ENCODE data around the gene EXOC6B. TPM values are rescaled to one million over a fixed set of nuclear protein-coding genes. Genes with fewer than 3 reads are reported as not detected.

Gene EXOC6B
- total and polyA plus RNA-seq, 4 donors = 5.8 to 45.9 (median 26.2) TPM

GRCh38 chr2:72395096-72395495 lies 430.7 kb downstream of the EXOC6B start:
- 89 to 97% methylated on average over 1 of the region's 1 CpG for WGBS, 2 donors
- no peak for DNase-seq
- ATAC-seq (ENCODE audit: low FRiP score) = no peak

GRCh38 chr2:72394541-72395070 lies 431.2 kb downstream of the EXOC6B start:
- no peak for DNase-seq
- Histone ChIP-seq H3K36me3 (ENCODE audit: control insufficient read depth in 1 of 2, insufficient read depth in 2 of 2, low read length in 1 of 2) (no peaks in the 10 kb centered on the region), H3K4me3 (ENCODE audit: low read length in 2 of 2) (no peak overlapping the region), H3K27ac (ENCODE audit: low read depth in 1 of 2, low read length in 2 of 2) (no peak overlapping the region), H3K4me1 (ENCODE audit: control insufficient read depth in 1 of 2, insufficient read depth in 2 of 2, low read length in 2 of 2) (no peaks in the 10 kb centered on the region), H3K9me3 (ENCODE audit: control insufficient read depth, low read length) (no peaks in the 10 kb centered on the region), H3K27me3 (ENCODE audit: control insufficient read depth in 1 of 2, insufficient read depth in 2 of 2, low read length in 1 of 2) (no peaks in the 10 kb centered on the region)
- intact Hi-C loops (cut with DNase I) = no loop called here
- ATAC-seq (ENCODE audit: low FRiP score) = no peak

More at GRCh38 chr2:72395096-72395495, 430.7 kb downstream of the EXOC6B start:
- Histone ChIP-seq H3K4me3 (ENCODE audit: low read length in 2 of 2) (no peak overlapping the region), H3K27me3 (ENCODE audit: control insufficient read depth in 1 of 2, insufficient read depth in 2 of 2, low read length in 1 of 2) (no peaks in the 10 kb centered on the region), H3K9me3 (ENCODE audit: control insufficient read depth, low read length) (no peaks in the 10 kb centered on the region), H3K36me3 (ENCODE audit: control insufficient read depth in 1 of 2, insufficient read depth in 2 of 2, low read length in 1 of 2) (no peaks in the 10 kb centered on the region), H3K4me1 (ENCODE audit: control insufficient read depth in 1 of 2, insufficient read depth in 2 of 2, low read length in 2 of 2) (no peaks in the 10 kb centered on the region), H3K27ac (ENCODE audit: low read depth in 1 of 2, low read length in 2 of 2) (no peak overlapping the region)
- intact Hi-C loops (cut with DNase I) = no loop called here

GRCh38 chr2:72389447-72389846 lies 436.4 kb downstream of the EXOC6B start:
- WGBS, 2 donors = 92 to 99% methylated on average over 2 of the region's 2 CpGs
- no peaks in the 10 kb centered on the region for H3K4me1 ChIP-seq (ENCODE audit: control insufficient read depth in 1 of 2, insufficient read depth in 2 of 2, low read length in 2 of 2)
- no peak overlapping the region for H3K4me3 ChIP-seq (ENCODE audit: low read length in 2 of 2)
- intact Hi-C loops (cut with DNase I) = no loop called here
- ATAC-seq (ENCODE audit: low FRiP score) (no peak), DNase-seq (no peak)
- no peaks in the 10 kb centered on the region for H3K36me3 ChIP-seq (ENCODE audit: control insufficient read depth in 1 of 2, insufficient read depth in 2 of 2, low read length in 1 of 2)
- H3K27me3 ChIP-seq (ENCODE audit: control insufficient read depth in 1 of 2, insufficient read depth in 2 of 2, low read length in 1 of 2) = no peaks in the 10 kb centered on the region
- H3K9me3 ChIP-seq (ENCODE audit: control insufficient read depth, low read length) = peaks cover 3% of the 10 kb centered on the region
- H3K27ac ChIP-seq (ENCODE audit: low read depth in 1 of 2, low read length in 2 of 2) = no peak overlapping the region

- 95 to 97% methylated on average over 1 of the region's 1 CpG for WGBS, 2 donors
- no peak overlapping the region for H3K27ac ChIP-seq (ENCODE audit: low read depth in 1 of 2, low read length in 2 of 2)
- no peaks in the 10 kb centered on the region for H3K4me1 ChIP-seq (ENCODE audit: control insufficient read depth in 1 of 2, insufficient read depth in 2 of 2, low read length in 2 of 2)
- peaks cover 3% of the 10 kb centered on the region for H3K9me3 ChIP-seq (ENCODE audit: control insufficient read depth, low read length)
- DNase-seq (no peak), ATAC-seq (ENCODE audit: low FRiP score) (no peak)
- H3K4me3 ChIP-seq (ENCODE audit: low read length in 2 of 2) = no peak overlapping the region
- no peaks in the 10 kb centered on the region for H3K27me3 ChIP-seq (ENCODE audit: control insufficient read depth in 1 of 2, insufficient read depth in 2 of 2, low read length in 1 of 2)
- H3K36me3 ChIP-seq (ENCODE audit: control insufficient read depth in 1 of 2, insufficient read depth in 2 of 2, low read length in 1 of 2) = no peaks in the 10 kb centered on the region
- intact Hi-C loops (cut with DNase I) = no loop called here
Observed at GRCh38 chr2:72388263-72388662, 437.6 kb downstream of the EXOC6B start.

- Histone ChIP-seq H3K4me3 (ENCODE audit: low read length in 2 of 2) (no peak overlapping the region), H3K4me1 (ENCODE audit: control insufficient read depth in 1 of 2, insufficient read depth in 2 of 2, low read length in 2 of 2) (no peaks in the 10 kb centered on the region), H3K27me3 (ENCODE audit: control insufficient read depth in 1 of 2, insufficient read depth in 2 of 2, low read length in 1 of 2) (no peaks in the 10 kb centered on the region), H3K27ac (ENCODE audit: low read depth in 1 of 2, low read length in 2 of 2) (no peak overlapping the region), H3K9me3 (ENCODE audit: control insufficient read depth, low read length) (peaks cover 3% of the 10 kb centered on the region), H3K36me3 (ENCODE audit: control insufficient read depth in 1 of 2, insufficient read depth in 2 of 2, low read length in 1 of 2) (no peaks in the 10 kb centered on the region)
- intact Hi-C loops (cut with DNase I) = no loop called here
- DNase-seq = no peak
- 91 to 100% methylated on average over 1 of the region's 1 CpG for WGBS, 2 donors
- ATAC-seq (ENCODE audit: low FRiP score) = no peak
Observed at GRCh38 chr2:72386288-72386687, 439.5 kb downstream of the EXOC6B start.

GRCh38 chr2:72378753-72379348 lies 447.0 kb downstream of the EXOC6B start:
- H3K4me1 ChIP-seq (ENCODE audit: control insufficient read depth in 1 of 2, insufficient read depth in 2 of 2, low read length in 2 of 2) = no peaks in the 10 kb centered on the region
- H3K27ac ChIP-seq (ENCODE audit: low read depth in 1 of 2, low read length in 2 of 2) = no peak overlapping the region
- no peaks in the 10 kb centered on the region for H3K27me3 ChIP-seq (ENCODE audit: control insufficient read depth in 1 of 2, insufficient read depth in 2 of 2, low read length in 1 of 2)
- 78 to 79% methylated on average over 1 of the region's 1 CpG for WGBS, 2 donors
- H3K4me3 ChIP-seq (ENCODE audit: low read length in 2 of 2) = no peak overlapping the region
- peaks cover 0 to 2% of the 10 kb centered on the region in 2 donors for H3K36me3 ChIP-seq (ENCODE audit: control insufficient read depth in 1 of 2, insufficient read depth in 2 of 2, low read length in 1 of 2)
- DNase-seq (no peak), ATAC-seq (ENCODE audit: low FRiP score) (no peak)
- intact Hi-C loops (cut with DNase I) = no loop called here
- H3K9me3 ChIP-seq (ENCODE audit: control insufficient read depth, low read length) = no peaks in the 10 kb centered on the region

- intact Hi-C loops (cut with DNase I) = no loop called here
- peak; percentile 79 for ATAC-seq (ENCODE audit: low FRiP score)
- H3K4me1 ChIP-seq (ENCODE audit: control insufficient read depth in 1 of 2, insufficient read depth in 2 of 2, low read length in 2 of 2) = peaks cover 0 to 3% of the 10 kb centered on the region in 2 donors
- DNase-seq = peak; percentile 71 to 86
- 68 to 70% methylated on average over 5 of the region's 5 CpGs for WGBS, 2 donors
- no peaks in the 10 kb centered on the region for H3K27me3 ChIP-seq (ENCODE audit: control insufficient read depth in 1 of 2, insufficient read depth in 2 of 2, low read length in 1 of 2)
- H3K4me3 ChIP-seq (ENCODE audit: low read length in 2 of 2) = no peak overlapping the region
- no peaks in the 10 kb centered on the region for H3K9me3 ChIP-seq (ENCODE audit: control insufficient read depth, low read length)
- H3K27ac ChIP-seq (ENCODE audit: low read depth in 1 of 2, low read length in 2 of 2) = no peak overlapping the region
- no peaks in the 10 kb centered on the region for H3K36me3 ChIP-seq (ENCODE audit: control insufficient read depth in 1 of 2, insufficient read depth in 2 of 2, low read length in 1 of 2)
Observed at GRCh38 chr2:72367530-72368225, 458.2 kb downstream of the EXOC6B start.

GRCh38 chr2:72363406-72363805 lies 462.4 kb downstream of the EXOC6B start:
- no peak for DNase-seq

GRCh38 chr2:72362733-72363132 lies 463.1 kb downstream of the EXOC6B start:
- no peak for DNase-seq
- Histone ChIP-seq H3K4me3 (ENCODE audit: low read length in 2 of 2) (no peak overlapping the region), H3K9me3 (ENCODE audit: control insufficient read depth, low read length) (no peaks in the 10 kb centered on the region), H3K36me3 (ENCODE audit: control insufficient read depth in 1 of 2, insufficient read depth in 2 of 2, low read length in 1 of 2) (peaks cover 0 to 2% of the 10 kb centered on the region in 2 donors), H3K4me1 (ENCODE audit: control insufficient read depth in 1 of 2, insufficient read depth in 2 of 2, low read length in 2 of 2) (peaks cover 0 to 3% of the 10 kb centered on the region in 2 donors), H3K27ac (ENCODE audit: low read depth in 1 of 2, low read length in 2 of 2) (no peak overlapping the region), H3K27me3 (ENCODE audit: control insufficient read depth in 1 of 2, insufficient read depth in 2 of 2, low read length in 1 of 2) (no peaks in the 10 kb centered on the region)
- intact Hi-C loops (cut with DNase I) = no loop called here
- no peak for ATAC-seq (ENCODE audit: low FRiP score)

More at GRCh38 chr2:72363406-72363805, 462.4 kb downstream of the EXOC6B start:
- H3K9me3 ChIP-seq (ENCODE audit: control insufficient read depth, low read length) = no peaks in the 10 kb centered on the region
- intact Hi-C loops (cut with DNase I) = no loop called here
- ATAC-seq (ENCODE audit: low FRiP score) = no peak
- peaks cover 0 to 2% of the 10 kb centered on the region in 2 donors for H3K36me3 ChIP-seq (ENCODE audit: control insufficient read depth in 1 of 2, insufficient read depth in 2 of 2, low read length in 1 of 2)
- H3K27ac ChIP-seq (ENCODE audit: low read depth in 1 of 2, low read length in 2 of 2) = no peak overlapping the region
- peaks cover 0 to 3% of the 10 kb centered on the region in 2 donors for H3K4me1 ChIP-seq (ENCODE audit: control insufficient read depth in 1 of 2, insufficient read depth in 2 of 2, low read length in 2 of 2)
- no peaks in the 10 kb centered on the region for H3K27me3 ChIP-seq (ENCODE audit: control insufficient read depth in 1 of 2, insufficient read depth in 2 of 2, low read length in 1 of 2)
- H3K4me3 ChIP-seq (ENCODE audit: low read length in 2 of 2) = no peak overlapping the region
